ENCODE results near the gene LRP1B.

The LRP1B gene

GRCh38 chr2:141605163-141605562 lies 525.7 kb downstream of the LRP1B start:
- TF ChIP-seq GATA3 (IDR thresholded peaks at IDR 0.05; ENCODE audit: low read depth, low read length) = no peak
- TF ChIP-seq GATA2 (IDR thresholded peaks at IDR 0.05; ENCODE audit: low read depth, low read length) = no peak

DNA sequence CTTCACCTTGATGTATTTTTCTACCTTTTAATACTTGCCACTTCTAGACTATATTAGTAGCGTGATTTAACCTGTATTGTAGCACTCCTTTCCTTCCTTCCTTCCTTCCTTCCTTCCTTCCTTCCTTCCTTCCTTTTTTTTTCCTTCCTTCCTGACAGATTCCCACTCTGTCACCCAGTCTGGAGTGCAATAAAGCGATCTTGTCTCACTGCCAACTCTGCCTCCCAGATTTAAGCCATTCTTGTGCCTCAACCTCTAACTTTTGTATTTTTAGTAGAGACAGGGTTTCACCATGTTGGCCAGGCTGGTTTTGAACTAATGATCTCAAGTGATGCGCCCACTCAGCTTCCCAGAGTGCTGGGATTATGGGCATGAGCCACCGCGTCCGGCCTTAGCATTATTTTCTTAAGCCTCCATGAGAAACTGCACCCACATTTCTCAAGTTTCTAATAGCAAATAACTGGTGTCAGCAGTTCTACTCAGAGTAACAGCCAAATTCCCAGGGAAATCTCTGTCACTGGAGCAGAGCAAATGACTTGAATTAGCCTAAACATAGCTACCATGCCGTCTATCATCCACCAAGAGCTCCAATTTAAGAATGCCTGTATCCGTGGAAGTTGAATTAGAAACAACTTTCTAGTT lies 529.2 kb downstream of the LRP1B start:
- TF ChIP-seq GATA3 (IDR thresholded peaks at IDR 0.05; ENCODE audit: low read depth, low read length) (no peak), GATA2 (IDR thresholded peaks at IDR 0.05; ENCODE audit: low read depth, low read length) (no peak)

DNA sequence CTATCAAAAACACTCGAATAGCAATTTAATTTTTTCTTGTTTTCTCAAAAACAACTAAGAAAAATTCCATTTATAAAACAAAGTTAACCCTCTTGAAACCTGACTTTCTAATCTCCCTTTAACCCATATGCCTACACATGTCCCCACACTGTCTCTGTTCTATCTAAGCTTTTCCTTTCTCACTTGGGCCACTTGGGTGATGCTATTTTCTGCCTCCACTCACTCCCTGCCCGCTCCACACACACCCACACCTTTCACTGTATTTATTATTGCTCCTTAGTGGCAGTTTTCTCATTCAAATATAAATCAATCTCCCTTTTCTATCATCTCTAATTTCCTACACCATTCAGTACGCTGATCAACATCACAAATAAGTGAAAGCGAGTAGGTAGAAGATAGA lies 531.1 kb downstream of the LRP1B start:
- TF ChIP-seq GATA2 (IDR thresholded peaks at IDR 0.05; ENCODE audit: low read depth, low read length) (no peak), GATA3 (IDR thresholded peaks at IDR 0.05; ENCODE audit: low read depth, low read length) (no peak)

- TF ChIP-seq GATA2 (IDR thresholded peaks at IDR 0.05; ENCODE audit: low read depth, low read length) = no peak
- TF ChIP-seq GATA3 (IDR thresholded peaks at IDR 0.05; ENCODE audit: low read depth, low read length) = no peak
Measured at GRCh38 chr2:141598982-141599381, 531.8 kb downstream of the LRP1B start.

- TF ChIP-seq GATA3 (IDR thresholded peaks at IDR 0.05; ENCODE audit: low read depth, low read length) = no peak
- no peak for TF ChIP-seq GATA2 (IDR thresholded peaks at IDR 0.05; ENCODE audit: low read depth, low read length)
Measured at GRCh38 chr2:141595316-141595920, 535.4 kb downstream of the LRP1B start.

- TF ChIP-seq GATA3 (IDR thresholded peaks at IDR 0.05; ENCODE audit: low read depth, low read length) (no peak), GATA2 (IDR thresholded peaks at IDR 0.05; ENCODE audit: low read depth, low read length) (no peak)
Measured at GRCh38 chr2:141591787-141592186, 539.0 kb downstream of the LRP1B start.

GRCh38 chr2:141590620-141591019 lies 540.2 kb downstream of the LRP1B start:
- TF ChIP-seq GATA3 (IDR thresholded peaks at IDR 0.05; ENCODE audit: low read depth, low read length) (no peak), GATA2 (IDR thresholded peaks at IDR 0.05; ENCODE audit: low read depth, low read length) (no peak)

- no peak for TF ChIP-seq GATA3 (IDR thresholded peaks at IDR 0.05; ENCODE audit: low read depth, low read length)
- TF ChIP-seq GATA2 (IDR thresholded peaks at IDR 0.05; ENCODE audit: low read depth, low read length) = no peak
Measured at GRCh38 chr2:141589314-141589713, 541.5 kb downstream of the LRP1B start.

DNA sequence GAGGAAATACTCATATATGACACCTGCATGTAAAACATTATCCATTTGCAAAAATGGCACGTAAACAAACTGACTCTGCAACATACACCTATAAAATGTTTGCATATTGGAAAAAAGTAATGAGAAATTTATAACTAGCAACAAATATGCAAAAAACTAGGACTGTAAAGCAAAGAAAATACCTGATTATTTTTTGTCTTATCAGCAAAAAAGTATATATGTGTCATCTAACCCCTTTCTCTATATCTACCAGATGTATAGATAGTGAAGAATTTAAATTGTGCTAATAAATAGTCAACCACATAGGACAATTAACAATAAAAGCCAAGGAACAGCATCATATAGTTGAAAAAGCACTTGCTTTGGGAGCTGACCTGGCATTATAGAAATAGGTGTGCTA lies 543.8 kb downstream of the LRP1B start:
- TF ChIP-seq GATA2 (IDR thresholded peaks at IDR 0.05; ENCODE audit: low read depth, low read length) = no peak
- TF ChIP-seq GATA3 (IDR thresholded peaks at IDR 0.05; ENCODE audit: low read depth, low read length) = no peak

DNA sequence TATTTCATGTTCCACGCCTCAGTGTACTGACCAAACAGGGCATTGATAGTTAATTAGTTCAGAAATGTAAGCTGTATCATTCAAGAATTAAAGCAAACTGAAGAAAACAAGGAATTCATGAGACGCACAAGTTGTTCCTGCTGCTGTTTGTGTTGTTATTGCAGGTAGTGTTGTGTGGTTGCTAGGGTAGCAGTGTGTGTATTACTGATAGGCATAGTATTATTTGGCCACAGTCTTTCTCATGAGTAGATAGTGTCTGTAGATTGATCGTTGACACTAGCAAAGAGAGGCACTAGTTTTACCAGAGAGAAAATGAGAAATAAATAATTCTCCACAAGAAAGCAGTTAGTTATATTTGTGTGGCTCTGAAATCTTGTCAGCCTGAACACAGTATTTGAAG lies 548.6 kb downstream of the LRP1B start:
- TF ChIP-seq GATA2 (IDR thresholded peaks at IDR 0.05; ENCODE audit: low read depth, low read length) = no peak
- TF ChIP-seq GATA3 (IDR thresholded peaks at IDR 0.05; ENCODE audit: low read depth, low read length) = no peak

DNA sequence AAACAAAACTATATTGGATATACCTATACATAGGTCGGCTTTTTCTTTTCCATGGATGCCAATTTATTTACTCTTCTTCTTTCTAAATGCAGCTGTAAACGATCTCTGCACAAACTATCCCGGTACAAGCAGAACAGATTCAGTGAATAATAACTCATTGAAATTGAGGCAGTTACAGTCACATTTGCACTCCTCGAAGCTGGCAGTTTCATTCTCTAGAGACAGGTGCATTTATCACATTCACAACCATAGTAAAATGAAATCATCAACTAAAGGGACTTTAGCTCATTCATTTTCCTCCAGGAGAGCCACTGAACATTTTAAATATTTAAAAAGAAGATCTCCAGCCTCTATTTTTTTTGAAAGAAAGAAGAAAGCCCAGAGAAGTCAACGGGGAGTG lies 551.7 kb downstream of the LRP1B start:
- TF ChIP-seq GATA3 (IDR thresholded peaks at IDR 0.05; ENCODE audit: low read depth, low read length) = no peak
- no peak for TF ChIP-seq GATA2 (IDR thresholded peaks at IDR 0.05; ENCODE audit: low read depth, low read length)

DNA sequence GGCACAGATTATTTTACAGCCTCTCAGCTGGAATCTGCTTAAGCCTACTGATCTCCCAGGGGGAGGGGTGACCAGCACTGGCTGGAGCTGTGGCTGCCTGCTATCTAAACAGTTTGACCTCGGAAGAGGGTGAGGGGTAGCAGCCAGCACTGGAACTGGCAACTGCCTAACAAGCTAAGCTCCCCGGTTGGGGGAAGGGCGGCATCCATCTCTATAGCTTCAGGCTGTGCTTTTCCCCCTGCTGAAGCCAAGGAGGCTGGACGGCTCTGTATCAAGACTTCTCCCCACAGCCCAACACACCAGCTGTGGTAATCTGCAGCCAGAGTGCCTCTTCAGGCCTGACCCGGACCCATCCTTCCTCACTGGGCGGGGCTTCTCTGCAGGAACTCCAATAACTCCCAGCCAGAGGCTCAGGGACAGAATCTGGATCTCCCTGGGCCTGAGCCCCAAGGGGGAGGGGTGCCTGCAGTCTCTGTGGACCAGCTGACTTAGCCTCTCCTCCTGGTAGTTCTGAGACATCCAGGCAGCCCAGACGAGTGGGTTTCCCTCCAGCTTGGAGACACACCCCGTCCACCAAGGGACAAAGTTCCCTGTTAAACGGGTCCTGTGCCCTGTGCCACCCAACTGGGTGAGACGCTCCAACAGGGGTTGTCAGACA lies 560.2 kb downstream of the LRP1B start:
- TF ChIP-seq GATA3 (IDR thresholded peaks at IDR 0.05; ENCODE audit: low read depth, low read length) = no peak
- no peak for TF ChIP-seq GATA2 (IDR thresholded peaks at IDR 0.05; ENCODE audit: low read depth, low read length)

GRCh38 chr2:141569941-141570340 lies 560.9 kb downstream of the LRP1B start:
- TF ChIP-seq GATA2 (IDR thresholded peaks at IDR 0.05; ENCODE audit: low read depth, low read length) = no peak
- no peak for TF ChIP-seq GATA3 (IDR thresholded peaks at IDR 0.05; ENCODE audit: low read depth, low read length)

GRCh38 chr2:141565597-141565996 lies 565.2 kb downstream of the LRP1B start:
- TF ChIP-seq GATA2 (IDR thresholded peaks at IDR 0.05; ENCODE audit: low read depth, low read length) = no peak
- TF ChIP-seq GATA3 (IDR thresholded peaks at IDR 0.05; ENCODE audit: low read depth, low read length) = no peak

DNA sequence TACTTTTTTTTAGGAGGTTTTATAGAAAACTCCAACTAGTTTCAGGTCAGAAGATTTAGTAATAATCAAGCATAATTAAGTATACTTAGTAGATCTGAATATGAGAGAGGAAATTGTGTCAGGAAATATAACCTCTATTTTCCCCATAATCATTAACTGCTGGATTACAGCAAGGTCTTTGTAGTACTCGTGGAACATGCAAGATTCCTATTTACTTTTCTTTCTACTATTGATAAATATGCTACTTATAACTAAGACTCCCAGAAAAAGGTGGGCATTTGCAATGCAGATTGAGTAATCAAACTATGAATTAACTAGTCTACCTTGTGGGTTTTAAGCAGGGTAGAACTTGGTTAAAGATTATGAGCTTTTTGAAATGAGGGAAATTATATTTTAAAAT lies 570.1 kb downstream of the LRP1B start:
- no peak for TF ChIP-seq GATA3 (IDR thresholded peaks at IDR 0.05; ENCODE audit: low read depth, low read length)
- TF ChIP-seq GATA2 (IDR thresholded peaks at IDR 0.05; ENCODE audit: low read depth, low read length) = no peak
